Neuronal stem cell (in vitro differentiated cells): ENCODE data around the gene TLX2.

Experiments used
- DNase-seq: peaks from one replicate; pipeline ENCODE4 v3.0.0-alpha.2; 2013; ENCODE audit warnings: low spot score
- H2AFZ ChIP-seq: one replicate; pipeline ENCODE4 v1.6.1; 2013; ENCODE audit warnings: mild to moderate bottlenecking, low read length, inconsistent platforms
- H2AK5ac ChIP-seq: 2 replicates; pipeline ENCODE4 v1.6.1; 2013; ENCODE audit warnings: low read depth, mild to moderate bottlenecking, inconsistent platforms, low read length, moderate library complexity, mixed read lengths
- H2BK120ac ChIP-seq: 2 replicates; pipeline ENCODE4 v1.6.1; 2013; ENCODE audit warnings: low read depth, mild to moderate bottlenecking, inconsistent platforms, low read length, moderate library complexity, mixed read lengths
- H2BK12ac ChIP-seq: one replicate; pipeline ENCODE4 v1.6.1; 2013; ENCODE audit warnings: low read length, inconsistent platforms
- H2BK15ac ChIP-seq: 2 replicates; pipeline ENCODE4 v1.6.1; 2013; ENCODE audit warnings: mild to moderate bottlenecking, low read length, inconsistent platforms, mixed read lengths
- H2BK5ac ChIP-seq: one replicate; pipeline ENCODE4 v1.6.1; 2013; ENCODE audit warnings: inconsistent platforms, mild to moderate bottlenecking, low read length, moderate library complexity
- H3K14ac ChIP-seq: one replicate; pipeline ENCODE4 v1.6.1; 2013; ENCODE audit warnings: low read length, inconsistent platforms
- H3K18ac ChIP-seq: 2 replicates; pipeline ENCODE4 v1.6.1; 2013; ENCODE audit warnings: low read length, inconsistent platforms
- H3K23ac ChIP-seq: 2 replicates; pipeline ENCODE4 v1.6.1; 2013; ENCODE audit warnings: low read depth, mild to moderate bottlenecking, mixed read lengths, low read length, inconsistent platforms; ENCODE audit not compliant: poor library complexity
- H3K27ac ChIP-seq: replicated peaks from 3 replicates; pipeline ENCODE4 v1.5.1; 2013; ENCODE audit warnings: low read length, inconsistent platforms
- H3K27me3 ChIP-seq, 3 experiments: 2 replicates each; pipeline ENCODE4 v1.6.1; 2013; ENCODE audit warnings: low read length in 3 of 3, mild to moderate bottlenecking in 2 of 3, inconsistent platforms in 1 of 3, low read depth in 1 of 3, mixed read lengths in 1 of 3, moderate library complexity in 1 of 3; ENCODE audit not compliant: control insufficient read depth in 3 of 3, insufficient read depth in 3 of 3
- H3K36me3 ChIP-seq, 2 donors: replicated peaks in 1 of 2; 2 replicates each; pipeline ENCODE4 v1.6.1; 2013; ENCODE audit warnings: low read length in 2 of 2; ENCODE audit not compliant: control insufficient read depth in 2 of 2, insufficient read depth in 2 of 2
- H3K4ac ChIP-seq: 2 replicates; pipeline ENCODE4 v1.6.1; 2013; ENCODE audit warnings: inconsistent platforms, mild to moderate bottlenecking, low read length, moderate library complexity
- H3K4me1 ChIP-seq, 2 donors: 1 replicate in 1 of 2; 2 replicates in 1 of 2; pipeline ENCODE4 v1.6.1; 2013; ENCODE audit warnings: low read length in 2 of 2, low read depth in 1 of 2; ENCODE audit not compliant: control insufficient read depth in 2 of 2, insufficient read depth in 1 of 2
- H3K4me2 ChIP-seq: one replicate; pipeline ENCODE4 v1.6.1; 2013; ENCODE audit warnings: mild to moderate bottlenecking, low read length, inconsistent platforms; ENCODE audit not compliant: insufficient read depth, poor library complexity, severe bottlenecking
- H3K4me3 ChIP-seq, 2 donors: 2 replicates each; pipeline ENCODE4 v1.5.1; 2013; ENCODE audit warnings: low read length in 2 of 2, mild to moderate bottlenecking in 2 of 2, inconsistent platforms in 1 of 2, moderate library complexity in 1 of 2
- H3K79me1 ChIP-seq: one replicate; pipeline ENCODE4 v1.6.1; 2013; ENCODE audit warnings: low read depth, mild to moderate bottlenecking, inconsistent platforms, low read length, moderate library complexity
- H3K9ac ChIP-seq: one replicate; pipeline ENCODE4 v1.6.1; 2013; ENCODE audit warnings: mild to moderate bottlenecking, low read depth, low read length, inconsistent platforms; ENCODE audit not compliant: poor library complexity
- H3K9me3 ChIP-seq, 2 donors: replicated peaks in 1 of 2; 2 replicates each; pipeline versions ENCODE3 to v1.6.1; 2013; ENCODE audit warnings: low read length in 2 of 2, mild to moderate bottlenecking in 2 of 2, inconsistent platforms in 1 of 2, low read depth in 1 of 2, mixed read lengths in 1 of 2, moderate library complexity in 1 of 2; ENCODE audit not compliant: control insufficient read depth in 2 of 2, insufficient read depth in 1 of 2
- H4K8ac ChIP-seq: one replicate; pipeline ENCODE4 v1.6.1; 2013; ENCODE audit warnings: low read depth, mild to moderate bottlenecking, inconsistent platforms, low read length, moderate library complexity
- H4K91ac ChIP-seq: one replicate; pipeline ENCODE4 v1.6.1; 2013; ENCODE audit warnings: low read length, low read depth, mild to moderate bottlenecking, inconsistent platforms; ENCODE audit not compliant: poor library complexity
- WGBS, 2 donors: extraction: QIAGEN DNeasy Blood & Tissue Kit; methylation state at CpG; one replicate each; pipeline ENCODE4 v1.1.7; 2013; ENCODE audit warnings: missing lambda C conversion rate in 2 of 2, mixed read lengths in 1 of 2; ENCODE audit not compliant: insufficient read length in 2 of 2, insufficient replicate concordance in 1 of 2; ENCODE audit errors: extremely low coverage in 2 of 2; 5-methylcytosine and 5-hydroxymethylcytosine counted together

TLX2 gene

DNA sequence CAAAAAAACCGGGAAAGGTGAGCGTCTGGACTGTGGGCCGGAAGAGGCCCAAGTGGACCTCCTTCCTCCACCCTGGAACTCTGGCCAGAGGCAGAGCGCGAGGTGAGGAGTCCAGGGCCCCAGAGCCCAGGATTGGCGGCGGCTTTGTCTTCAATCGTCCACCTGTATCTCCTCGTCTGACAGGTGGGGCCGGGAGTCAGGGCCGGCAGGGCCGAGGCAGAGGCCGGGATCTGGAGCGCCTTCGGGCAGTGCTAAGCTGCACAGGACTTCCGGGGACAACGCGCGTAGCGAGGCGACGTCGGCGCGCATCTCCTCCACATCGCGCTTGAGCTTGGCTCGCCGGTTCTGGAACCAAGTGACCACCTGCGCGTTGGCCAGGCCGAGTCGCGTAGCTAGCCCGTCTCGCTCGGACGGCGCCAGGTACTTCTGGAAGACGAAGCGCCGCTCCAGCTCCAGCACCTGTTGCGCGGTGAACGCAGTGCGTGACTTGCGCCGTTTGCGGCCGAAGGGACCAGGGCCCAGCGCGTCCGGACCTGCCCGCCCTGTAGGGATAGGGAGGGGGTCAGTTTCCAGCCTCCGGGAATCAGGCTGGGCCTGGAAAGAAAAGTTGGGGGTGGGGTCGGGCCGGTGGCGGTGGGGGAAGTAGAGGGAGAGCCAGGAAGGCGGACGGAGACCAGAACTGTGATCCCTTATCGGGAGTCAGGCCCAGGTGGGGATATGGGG, 16.3 kb upstream of the TLX2 start:
- Histone ChIP-seq H4K91ac (peak overlapping the region; percentile 28), H2AFZ (peak overlapping the region; percentile 85), H3K27me3 (peaks cover 52 to 75% (median 69%) of the 10 kb centered on the region in 3 experiments), H3K36me3 (peaks cover 7 to 16% of the 10 kb centered on the region in 2 donors), H3K23ac (peak overlapping the region; percentile 99), H2BK5ac (no peak overlapping the region), H3K27ac (no peak overlapping the region), H3K14ac (peak overlapping the region; percentile 58), H2AK5ac (peak overlapping the region; percentile 89), H3K4me1 (peaks cover 16 to 18% of the 10 kb centered on the region in 2 donors), H3K9me3 (no peaks in the 10 kb centered on the region), H3K9ac (peak overlapping the region; percentile 85), H3K4me2 (peak overlapping the region; percentile 82), H2BK12ac (no peak overlapping the region), H3K79me1 (no peaks in the 10 kb centered on the region), H2BK120ac (peak overlapping the region; percentile 49), H3K18ac (peak overlapping the region; percentile 88), H2BK15ac (peak overlapping the region; percentile 34), H3K4ac (peak overlapping the region; percentile 24), H4K8ac (peak overlapping the region; percentile 66), H3K4me3 (peak overlapping the region; percentile 41 to 74)
- no CpG with 5 or more reads among the region's 61 CpGs for WGBS, 2 donors
- DNase-seq = no peak

GRCh38 chr2:74498500-74499266, 15.6 kb upstream of the TLX2 start:
- Histone ChIP-seq H3K27me3 (peaks cover 52 to 82% (median 77%) of the 10 kb centered on the region in 3 experiments), H3K4me2 (peak overlapping the region; percentile 82), H3K14ac (no peak overlapping the region), H3K4me1 (peaks cover 16 to 21% of the 10 kb centered on the region in 2 donors), H3K18ac (peak overlapping the region; percentile 83), H3K9ac (peak overlapping the region; percentile 77), H3K4ac (no peak overlapping the region), H2BK120ac (peak overlapping the region; percentile 49), H3K27ac (no peak overlapping the region), H3K36me3 (peaks cover 3 to 9% of the 10 kb centered on the region in 2 donors), H2BK12ac (no peak overlapping the region), H3K79me1 (no peaks in the 10 kb centered on the region), H3K23ac (peak overlapping the region; percentile 99), H2BK5ac (no peak overlapping the region), H3K4me3 (peak overlapping the region; percentile 41 to 64), H3K9me3 (no peaks in the 10 kb centered on the region), H4K8ac (no peak overlapping the region), H4K91ac (peak overlapping the region; percentile 28), H2BK15ac (peak overlapping the region; percentile 37), H2AK5ac (peak overlapping the region; percentile 89), H2AFZ (peak overlapping the region; percentile 85)
- no CpG with 5 or more reads among the region's 41 CpGs for WGBS, 2 donors
- DNase-seq = no peak

DNA sequence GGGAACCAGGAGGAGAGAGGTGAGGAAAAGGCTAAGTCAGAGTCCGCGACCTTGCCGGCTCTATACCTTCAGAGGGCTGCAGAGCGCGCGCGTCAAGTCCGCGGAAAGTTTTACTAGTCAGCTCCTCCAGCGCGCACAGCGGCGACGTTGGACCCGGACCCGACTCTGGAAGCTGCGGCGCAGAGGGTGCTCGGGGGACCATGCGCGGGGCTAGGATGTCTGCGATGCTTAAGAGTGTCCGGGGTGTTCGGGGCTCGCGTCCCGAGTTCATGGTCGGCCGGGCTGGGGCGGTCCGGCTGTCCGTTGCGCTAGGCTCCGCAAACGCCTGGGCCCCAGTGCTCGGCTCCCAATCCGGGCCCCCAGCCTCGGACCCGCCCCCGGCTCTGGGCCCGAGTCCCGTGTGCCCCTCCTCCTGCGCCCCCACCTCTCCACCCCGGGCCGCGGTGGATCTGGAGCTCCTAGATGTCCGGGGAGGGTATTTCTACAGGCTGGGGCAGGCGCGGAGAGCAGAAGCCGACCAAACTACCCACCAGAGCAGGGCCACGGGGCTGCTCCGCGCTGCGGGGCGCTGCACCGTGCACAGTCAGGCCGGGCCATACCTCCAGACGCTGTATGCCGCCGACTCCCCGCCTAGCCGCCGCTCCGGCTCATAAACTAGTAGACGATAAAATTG, 14.8 kb upstream of the TLX2 start, which contains the start of gene LBX2:
LBX2 (minus strand) TSS at position 337 of the 673 bp plus-strand sequence; CDS start at position 271, 66 bp downstream.
- peak within 1 kb of the TSS; percentile 41 to 64 for H3K4me3 ChIP-seq
- no peak within 1 kb of the TSS for H2BK12ac ChIP-seq
- peak within 1 kb of the TSS; percentile 61 for H3K9ac ChIP-seq
- peak within 1 kb of the TSS; percentile 83 for H3K18ac ChIP-seq
- peak within 1 kb of the TSS; percentile 99 for H3K23ac ChIP-seq
- H2BK120ac ChIP-seq = peak within 1 kb of the TSS; percentile 49
- H4K8ac ChIP-seq = no peak within 1 kb of the TSS
- H4K91ac ChIP-seq = peak within 1 kb of the TSS; percentile 28
- no peaks in the 10 kb centered on the region for H3K9me3 ChIP-seq
- H3K4ac ChIP-seq = no peak within 1 kb of the TSS
- no peak within 1 kb of the TSS for H3K27ac ChIP-seq
- no peak within 1 kb of the TSS for H3K14ac ChIP-seq
- peaks cover 0 to 2% of the 10 kb centered on the region in 2 donors for H3K36me3 ChIP-seq
- no peaks in the 10 kb centered on the region for H3K79me1 ChIP-seq
- peak within 1 kb of the TSS; percentile 85 for H2AFZ ChIP-seq
- H2BK5ac ChIP-seq = no peak within 1 kb of the TSS
- H2BK15ac ChIP-seq = peak within 1 kb of the TSS; percentile 37
- WGBS, 2 donors = no CpG with 5 or more reads among the region's 65 CpGs
- DNase-seq = no peak
- H3K4me1 ChIP-seq = peaks cover 16 to 21% of the 10 kb centered on the region in 2 donors
- peak within 1 kb of the TSS; percentile 82 for H3K4me2 ChIP-seq
- H2AK5ac ChIP-seq = peak within 1 kb of the TSS; percentile 89
- H3K27me3 ChIP-seq = peaks cover 57 to 90% (median 83%) of the 10 kb centered on the region in 3 experiments
